GM12878 (cell line): ENCODE measurements around the gene GABBR1. TPM values are rescaled to one million over a fixed set of nuclear protein-coding genes. Genes with fewer than 3 reads are reported as not detected.

ENCODE experiments used
- ATAC-seq: fragments of 200-7000 bp; cut with Tn5 transposase; 3 replicates; pipeline ENCODE4 v1.9.1; 2020; ENCODE audit warnings: mild to moderate bottlenecking, moderate library complexity
- BruUV-seq: library from RNA; stranded (reverse); fragments of 400-500 nt; replicated peaks from 2 replicates; lab custom pipeline; 2021; lab: Mats Ljungman, UMichigan
- CTCF ChIA-PET: fragments of 300-600 bp; sonication (Branson Sonifier 250); formaldehyde crosslinking; extraction: SDS; loops from one replicate; lab custom pipeline; 2021; ENCODE audit warnings: inconsistent platforms; lab: Yijun Ruan, JAX
- POLR2A ChIA-PET: fragments of 350-600 bp; formaldehyde crosslinking; extraction: SDS; loops from one replicate; lab custom pipeline; 2021; ENCODE audit warnings: inconsistent platforms; lab: Charles Lee
- RAD21 ChIA-PET: fragments of 300-600 bp; sonication (Branson Sonifier 250); formaldehyde crosslinking; loops from one replicate; lab custom pipeline; 2023; ENCODE audit warnings: antibody characterized with exemption; ENCODE audit not compliant: unreplicated experiment; lab: Charles Lee
- SMC1A ChIA-PET: fragments of 300-600 bp; sonication (Branson Sonifier 250); formaldehyde crosslinking; loops from one replicate; lab custom pipeline; 2023; ENCODE audit not compliant: unreplicated experiment, uncharacterized antibody; lab: Charles Lee
- DNase-seq: peaks from one replicate; pipeline ENCODE4 v3.0.0-alpha.2; 2011; ENCODE audit warnings: low read depth, low spot score
- FAIRE-seq: peaks from 3 replicates; lab custom pipeline; 2011; peaks lifted over from hg19 to GRCh38; lab: Jason Lieb, UNC
- H2AFZ ChIP-seq: 2 replicates; pipeline ENCODE4 v1.6.0; 2011; ENCODE audit warnings: low read depth, low read length, control low read depth; ENCODE audit not compliant: control insufficient read depth
- H3K27ac ChIP-seq: 2 replicates; pipeline ENCODE4 v1.5.1; 2011; ENCODE audit warnings: control low read depth; ENCODE audit not compliant: control insufficient read depth, insufficient read depth
- H3K27me3 ChIP-seq, 2 experiments: replicated peaks in 1 of 2; 2 replicates each; pipeline versions ENCODE4 v1.6.0 to v1.6.1; 2011; ENCODE audit warnings: low read length in 1 of 2; ENCODE audit not compliant: control insufficient read depth in 2 of 2, insufficient read depth in 2 of 2
- H3K36me3 ChIP-seq, 2 experiments: 2 replicates each; pipeline ENCODE4 v1.5.1; 2011; ENCODE audit warnings: low read length in 1 of 2; ENCODE audit not compliant: control insufficient read depth in 2 of 2, insufficient read depth in 2 of 2
- H3K4me1 ChIP-seq: 2 replicates; pipeline ENCODE4 v1.6.1; 2011; ENCODE audit warnings: mild to moderate bottlenecking, low read length, moderate library complexity, mixed read lengths; ENCODE audit not compliant: control insufficient read depth, insufficient read depth
- H3K4me2 ChIP-seq: 2 replicates; pipeline ENCODE4 v1.6.0; 2011; ENCODE audit warnings: control low read depth; ENCODE audit not compliant: control insufficient read depth, insufficient read depth
- H3K4me3 ChIP-seq: fragments of 200-600 bp; sonication (generic); 2 replicates; pipeline ENCODE4 v1.5.1; 2016
- H3K79me2 ChIP-seq: 2 replicates; pipeline ENCODE4 v1.6.0; 2011; ENCODE audit warnings: low read length; ENCODE audit not compliant: control insufficient read depth, insufficient read depth
- H3K9ac ChIP-seq: 2 replicates; pipeline ENCODE4 v1.8.0; 2011; ENCODE audit warnings: low read length, control low read depth, mixed read lengths; ENCODE audit not compliant: control insufficient read depth, insufficient read depth
- H3K9me3 ChIP-seq: replicated peaks from 3 replicates; pipeline ENCODE4 v1.5.1; 2011; ENCODE audit warnings: mild to moderate bottlenecking, low read length; ENCODE audit not compliant: control insufficient read depth, insufficient read depth
- H4K20me1 ChIP-seq: 2 replicates; pipeline ENCODE4 v1.6.0; 2011; ENCODE audit not compliant: control insufficient read depth, insufficient read depth
- CHD4 ChIP-seq: fragments of 200-600 bp; sonication (generic); IDR thresholded peaks from 2 replicates; pipeline ENCODE4 v1.6.1; 2016; ENCODE audit warnings: mild to moderate bottlenecking
- DPF2 ChIP-seq: fragments of 450-650 bp; IDR thresholded peaks from 2 replicates; pipeline ENCODE4 v1.6.1; 2017; ENCODE audit warnings: mild to moderate bottlenecking
- IKZF1 ChIP-seq: fragments of 450-650 bp; conservative IDR thresholded peaks from 2 replicates; pipeline ENCODE4 v1.6.1; 2017; ENCODE audit warnings: antibody characterized with exemption, mild to moderate bottlenecking
- LARP7 ChIP-seq: fragments of 450-650 bp; IDR thresholded peaks from 2 replicates; pipeline ENCODE4 v1.6.1; 2017; ENCODE audit warnings: mild to moderate bottlenecking
- MTA3 ChIP-seq: IDR thresholded peaks from 2 replicates; pipeline ENCODE4 v1.6.1; 2012; ENCODE audit warnings: low read length, inconsistent platforms, borderline replicate concordance
- NFIC ChIP-seq: IDR thresholded peaks from 2 replicates; pipeline ENCODE4 v1.6.1; 2012; ENCODE audit warnings: low read depth, mild to moderate bottlenecking, inconsistent platforms, low read length, moderate library complexity
- NR2C2 ChIP-seq: IDR thresholded peaks from 2 replicates; pipeline ENCODE4 v1.6.1; 2011; ENCODE audit warnings: borderline replicate concordance, low read depth; ENCODE audit not compliant: control insufficient read depth, insufficient read length
- PAX8 ChIP-seq: fragments of 450-650 bp; IDR thresholded peaks from 2 replicates; pipeline ENCODE4 v1.6.1; 2017; ENCODE audit warnings: mild to moderate bottlenecking, moderate library complexity
- POLR2AphosphoS2 ChIP-seq: IDR thresholded peaks from 2 replicates; pipeline ENCODE4 v1.6.1; 2011; ENCODE audit warnings: low read depth, mild to moderate bottlenecking, low read length, improper control_type of control experiment, moderate library complexity
- SP1 ChIP-seq: IDR thresholded peaks from one replicate; pipeline ENCODE4 v1.6.1; 2011; ENCODE audit warnings: low read depth, low read length
- SPI1 ChIP-seq: IDR thresholded peaks from 2 replicates; pipeline ENCODE4 v1.6.1; 2011; ENCODE audit warnings: low read depth, mild to moderate bottlenecking, low read length, moderate library complexity, borderline replicate concordance; ENCODE audit not compliant: insufficient read depth
- TCF12 ChIP-seq: IDR thresholded peaks from 2 replicates; pipeline ENCODE4 v1.6.1; 2011; ENCODE audit warnings: low read depth, mild to moderate bottlenecking, low read length
- WRNIP1 ChIP-seq: IDR thresholded peaks from 2 replicates; pipeline ENCODE4 v1.6.1; 2011; ENCODE audit warnings: low read depth, low read length, improper control_type of control experiment, borderline replicate concordance
- WGBS: methylation state at CpG from one replicate; pipeline ENCODE4 v1.1.6; 2016; ENCODE audit warnings: low lambda C conversion rate; ENCODE audit not compliant: insufficient replicate concordance, insufficient coverage; ENCODE audit errors: missing lambda C conversion rate; 5-methylcytosine and 5-hydroxymethylcytosine counted together
- in situ Hi-C: fragments of 300-500 bp; cut with MboI; formaldehyde crosslinking; loops from 9 replicates; pipeline ENCODE4 v1.14.3; 2018; ENCODE audit warnings: mixed read lengths
- intact Hi-C: fragments of 100-400 bp; cut with micrococcal nuclease; formaldehyde crosslinking; loops from one replicate; pipeline ENCODE4 v1.14.2; 2022; ENCODE audit not compliant: unreplicated experiment
- polyA plus RNA-seq, 11 experiments: library from polyadenylated mRNA; depleted of rRNA in 4 of 11; unstranded in 6 of 11; stranded (reverse) in 5 of 11; fragments of >200 nt; fragmentation: Nextera tagmentation in 4 of 11; fragmentation: Illumina TruSeq in 1 of 11; extraction: Ambion mirVana in 4 of 11; extraction: Trizol in 1 of 11; gene quantifications; 1 replicate in 1 of 11; 2 replicates in 10 of 11; pipeline versions ENCODE4 v1.2.1 to v1.2.3, GENCODE V29; 2011 to 2016; ENCODE audit warnings: inconsistent platforms in 2 of 11, missing spikeins in 2 of 11, low read depth in 1 of 11
- total RNA-seq, 4 experiments: library from RNA; depleted of rRNA in 3 of 4; stranded (reverse); fragments of >200 nt in 3 of 4; fragmentation: Illumina TruSeq in 1 of 4; extraction: Trizol in 1 of 4; gene quantifications; 2 replicates each; pipeline versions ENCODE4 v1.2.1 to v1.2.3, GENCODE V29; 2013 to 2021
- TF ChIP-seq, protein P1 (sequence below), 3 experiments: IDR thresholded peaks in 2 of 3; conservative IDR thresholded peaks in 1 of 3; 2 replicates each; pipeline ENCODE4 v1.5.1; 2011; ENCODE audit warnings: low read depth in 3 of 3, low read length in 3 of 3, mild to moderate bottlenecking in 3 of 3, control low read depth in 2 of 3, moderate library complexity in 2 of 3, inconsistent platforms in 1 of 3, mixed read lengths in 1 of 3; ENCODE audit not compliant: control insufficient read depth in 2 of 3, insufficient read depth in 1 of 3; ENCODE audit errors: extremely low read depth in 1 of 3

Gene GABBR1
- total and polyA plus RNA-seq, 10 of the 15 experiments (the other 5 are each of a cell fraction or from before 2014, with no cell fraction given), result 0.11 to 5.2 (median 1.0) TPM

DNA sequence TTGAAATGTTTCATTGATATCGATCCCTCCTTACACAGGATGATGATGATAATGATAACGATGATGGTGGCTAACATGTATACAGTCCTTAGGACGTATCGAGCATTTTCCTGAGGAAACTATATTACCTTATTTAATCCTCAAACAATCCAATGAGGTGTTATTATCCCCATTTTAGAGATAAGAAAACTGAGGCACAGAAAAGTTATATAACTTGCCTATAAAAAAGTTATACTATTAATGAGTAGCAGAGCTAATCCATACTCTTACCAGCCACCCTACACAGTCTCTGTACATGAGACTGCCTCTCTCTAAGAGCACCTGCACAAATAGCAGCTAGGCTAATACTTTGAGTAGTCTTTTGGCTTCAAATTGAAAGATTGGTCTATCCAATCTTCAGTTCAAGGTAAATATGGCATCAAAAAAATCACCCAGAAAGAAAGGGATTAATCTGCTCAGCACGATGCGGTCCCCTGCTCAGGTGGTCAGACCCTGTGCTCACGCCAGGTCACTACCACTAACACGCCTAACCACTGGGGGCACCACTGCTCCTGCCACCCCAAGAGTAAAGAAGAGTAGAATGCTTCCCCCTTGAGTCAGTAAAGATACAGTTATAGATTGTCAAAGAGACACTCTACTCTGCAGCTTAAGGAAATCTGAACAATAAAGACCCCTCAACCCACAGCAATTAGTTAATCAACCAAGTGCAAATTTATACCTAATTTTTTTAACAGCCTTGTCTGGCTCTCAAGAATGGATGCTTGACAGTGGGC is 15.0 kb downstream of the GABBR1 start:
- TF ChIP-seq PAX8, result no peak
- TF ChIP-seq, protein P1, sequence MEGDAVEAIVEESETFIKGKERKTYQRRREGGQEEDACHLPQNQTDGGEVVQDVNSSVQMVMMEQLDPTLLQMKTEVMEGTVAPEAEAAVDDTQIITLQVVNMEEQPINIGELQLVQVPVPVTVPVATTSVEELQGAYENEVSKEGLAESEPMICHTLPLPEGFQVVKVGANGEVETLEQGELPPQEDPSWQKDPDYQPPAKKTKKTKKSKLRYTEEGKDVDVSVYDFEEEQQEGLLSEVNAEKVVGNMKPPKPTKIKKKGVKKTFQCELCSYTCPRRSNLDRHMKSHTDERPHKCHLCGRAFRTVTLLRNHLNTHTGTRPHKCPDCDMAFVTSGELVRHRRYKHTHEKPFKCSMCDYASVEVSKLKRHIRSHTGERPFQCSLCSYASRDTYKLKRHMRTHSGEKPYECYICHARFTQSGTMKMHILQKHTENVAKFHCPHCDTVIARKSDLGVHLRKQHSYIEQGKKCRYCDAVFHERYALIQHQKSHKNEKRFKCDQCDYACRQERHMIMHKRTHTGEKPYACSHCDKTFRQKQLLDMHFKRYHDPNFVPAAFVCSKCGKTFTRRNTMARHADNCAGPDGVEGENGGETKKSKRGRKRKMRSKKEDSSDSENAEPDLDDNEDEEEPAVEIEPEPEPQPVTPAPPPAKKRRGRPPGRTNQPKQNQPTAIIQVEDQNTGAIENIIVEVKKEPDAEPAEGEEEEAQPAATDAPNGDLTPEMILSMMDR (IDR thresholded peaks at IDR 0.05 in 2 of 3, conservative IDR thresholded peaks at IDR 0.05 in 1 of 3; ENCODE audit: control insufficient read depth in 2 of 3, extremely low read depth in 1 of 3, insufficient read depth in 1 of 3, low read depth in 3 of 3, low read length in 3 of 3), result peak; percentile 26 to 43 (median 41); a peak in 3 of 6 replicates
- ATAC-seq (peak; percentile 75), FAIRE-seq (no peak), DNase-seq (no peak)
- RAD21 ChIA-PET, result no interaction called here
- in situ Hi-C loops, result no loop called here
- Histone ChIP-seq H3K4me1 (no peaks in the 10 kb centered on the region), H3K4me2 (no peak overlapping the region), H2AFZ (no peak overlapping the region), H3K9me3 (no peaks in the 10 kb centered on the region), H3K9ac (no peak overlapping the region), H3K79me2 (no peaks in the 10 kb centered on the region), H3K36me3 (no peaks in the 10 kb centered on the region; a peak in 1 of 4 replicates), H3K27ac (no peak overlapping the region), H3K27me3 (no peaks in the 10 kb centered on the region), H3K4me3 (no peak overlapping the region), H4K20me1 (no peaks in the 10 kb centered on the region)
- SMC1A ChIA-PET, result no interaction called here
- BruUV-seq, result no TSS peak
- 70% methylated on average over 8 of the region's 8 CpGs for WGBS
- CTCF ChIA-PET, result interaction anchor here (0.9 to 1.0 kb wide), 3 partner anchors 22 to 35 kb away, joined by 3 to 4 read pairs (median 3); no protein-coding TSS in a partner anchor
- intact Hi-C loops, result no loop called here
- POLR2A ChIA-PET, result no interaction called here

DNA sequence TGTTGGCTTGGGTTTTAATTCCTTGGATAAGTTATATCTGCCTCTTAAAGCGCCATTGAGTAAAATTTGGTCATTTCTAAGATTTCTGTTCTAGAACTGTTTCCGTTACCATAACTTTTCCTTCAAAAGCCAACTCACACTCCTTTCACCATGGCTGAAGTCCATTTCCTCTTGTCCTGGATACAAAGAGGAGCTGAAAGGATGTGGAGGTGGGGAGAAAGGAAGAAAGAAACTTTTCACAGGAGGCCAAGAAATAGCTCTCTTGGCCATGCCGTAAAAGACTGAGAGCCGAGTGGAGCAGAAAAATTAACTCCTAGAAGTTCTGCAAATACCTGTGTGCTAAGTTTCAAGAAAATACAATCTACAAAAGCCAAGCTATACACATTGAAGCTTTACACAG is 21.6 kb downstream of the GABBR1 start:
- no peak for ATAC-seq
- Histone ChIP-seq H3K27me3 (no peaks in the 10 kb centered on the region), H3K4me2 (no peak overlapping the region), H3K9me3 (no peaks in the 10 kb centered on the region), H4K20me1 (no peaks in the 10 kb centered on the region), H2AFZ (no peak overlapping the region), H3K79me2 (no peaks in the 10 kb centered on the region), H3K4me3 (no peak overlapping the region), H3K36me3 (no peaks in the 10 kb centered on the region), H3K9ac (no peak overlapping the region), H3K27ac (no peak overlapping the region), H3K4me1 (no peaks in the 10 kb centered on the region)
- RAD21 ChIA-PET, result interaction anchor here (1.2 kb wide), 1 partner anchor 14 kb away, joined by 3 read pairs; no protein-coding TSS in a partner anchor
- intact Hi-C loops (no loop called here), in situ Hi-C loops (no loop called here)
- SMC1A ChIA-PET, result interaction anchor here (0.6 to 0.7 kb wide), 2 partner anchors 14 to 512 kb away, joined by 3 read pairs; no protein-coding TSS in a partner anchor
- DNase-seq, result no peak
- no TSS peak for BruUV-seq
- POLR2A ChIA-PET, result no interaction called here
- CTCF ChIA-PET, result interaction anchor here (1.0 kb wide), 1 partner anchor 39 kb away, joined by 3 read pairs; no protein-coding TSS in a partner anchor
- WGBS, result 67% methylated on average over 4 of the region's 4 CpGs
- no peak for FAIRE-seq
- TF ChIP-seq CHD4 (no peak), DPF2 (no peak), NR2C2 (no peak), POLR2AphosphoS2 (no peak), TCF12 (no peak), WRNIP1 (no peak), SP1 (no peak), SPI1 (no peak), MTA3 (no peak), LARP7 (no peak), IKZF1 (no peak), NFIC (no peak)
